Caco-2 (cell line): ENCODE measurements around the gene STAC3. TPM values are rescaled to one million over a fixed set of nuclear protein-coding genes. Genes with fewer than 3 reads are reported as not detected.

Source experiments
- BruUV-seq: library from RNA; stranded (reverse); fragments of 400-500 nt; replicated peaks from 2 replicates; lab custom pipeline; 2021; lab: Mats Ljungman, UMichigan
- CTCF ChIA-PET: fragments of 300-600 bp; sonication (Branson Sonifier 250); formaldehyde crosslinking; loops from one replicate; lab custom pipeline; 2022; ENCODE audit warnings: antibody characterized with exemption; lab: Charles Lee
- POLR2A ChIA-PET: fragments of 300-600 bp; sonication (Branson Sonifier 250); formaldehyde crosslinking; loops from one replicate; lab custom pipeline; 2022; ENCODE audit warnings: antibody characterized with exemption; lab: Charles Lee
- DNase-seq, 2 experiments: peaks; one replicate each; pipeline versions ENCODE4 v3.0.0 to v3.0.0-alpha.2; 2020 to 2022
- H3K27me3 ChIP-seq: replicated peaks from 2 replicates; pipeline ENCODE4 v1.6.0; 2011; ENCODE audit warnings: low read length; ENCODE audit not compliant: control insufficient read depth, insufficient read depth
- H3K36me3 ChIP-seq: 2 replicates; pipeline ENCODE4 v1.5.1; 2011; ENCODE audit warnings: low read length; ENCODE audit not compliant: control insufficient read depth, insufficient read depth
- H3K4me1 ChIP-seq: fragments of 250-450 bp; sonication (Bioruptor Pico); 2 replicates; pipeline ENCODE4 v1.5.1; 2020; ENCODE audit warnings: mild to moderate bottlenecking
- H3K4me3 ChIP-seq: 2 replicates; pipeline ENCODE4 v1.5.1; 2011; ENCODE audit warnings: low read depth, mild to moderate bottlenecking, control low read depth, low read length
- H3K9me3 ChIP-seq: fragments of 250-450 bp; sonication (Bioruptor Pico); 2 replicates; pipeline ENCODE4 v1.5.1; 2020; ENCODE audit warnings: mild to moderate bottlenecking, moderate library complexity
- H3K27ac Mint-ChIP-seq: one replicate; pipeline ENCODE4 v1.8.0; 2022; ENCODE audit warnings: mixed read lengths; ENCODE audit not compliant: unreplicated experiment
- H3K27me3 Mint-ChIP-seq: one replicate; pipeline ENCODE4 v1.8.0; 2022; ENCODE audit warnings: mixed read lengths; ENCODE audit not compliant: insufficient read depth, unreplicated experiment
- H3K36me3 Mint-ChIP-seq: one replicate; pipeline ENCODE4 v1.8.0; 2022; ENCODE audit warnings: mild to moderate bottlenecking, mixed read lengths; ENCODE audit not compliant: insufficient read depth, unreplicated experiment
- H3K4me1 Mint-ChIP-seq: one replicate; pipeline ENCODE4 v1.8.0; 2022; ENCODE audit warnings: low read depth, mixed read lengths; ENCODE audit not compliant: unreplicated experiment
- H3K4me3 Mint-ChIP-seq: one replicate; pipeline ENCODE4 v1.8.0; 2022; ENCODE audit warnings: mild to moderate bottlenecking, moderate library complexity, mixed read lengths; ENCODE audit not compliant: unreplicated experiment
- H3K9me3 Mint-ChIP-seq: one replicate; pipeline ENCODE4 v1.8.0; 2022; ENCODE audit warnings: mixed read lengths; ENCODE audit not compliant: unreplicated experiment
- CTCF ChIP-seq, 2 experiments: fragments of 200-600 bp in 1 of 2; IDR thresholded peaks; 1 replicate in 1 of 2; 2 replicates in 1 of 2; pipeline versions ENCODE4 v1.5.1 to v1.8.0; 2011 to 2022; ENCODE audit warnings: antibody characterized with exemption in 1 of 2, control low read depth in 1 of 2, inconsistent platforms in 1 of 2, low read depth in 1 of 2, low read length in 1 of 2, mild to moderate bottlenecking in 1 of 2, moderate library complexity in 1 of 2; ENCODE audit not compliant: insufficient read depth in 1 of 2, severe bottlenecking in 1 of 2, unreplicated experiment in 1 of 2
- intact Hi-C: fragments of 100-400 bp; cut with micrococcal nuclease; formaldehyde crosslinking; loops from one replicate; pipeline ENCODE4 v1.10.0; 2022; ENCODE audit not compliant: unreplicated experiment
- total RNA-seq: library from RNA; stranded (reverse); gene quantifications from 2 replicates; pipeline ENCODE4 v1.2.3, GENCODE V29; 2022

Gene STAC3
- total RNA-seq, 1 experiment from 2014 or later: 0.70 TPM

GRCh38 chr12:57280211-57281062 is 29.4 kb upstream of the STAC3 start:
- ChIA-PET CTCF (no interaction called here), POLR2A (no interaction called here)
- H3K36me3 Mint-ChIP-seq: peaks cover 11% of the 10 kb centered on the region
- BruUV-seq: TSS peak; percentile 44
- DNase-seq: peak; percentile 61 to 70
- Histone ChIP-seq H3K4me3 (no peak overlapping the region), H3K4me1 (peaks cover 13% of the 10 kb centered on the region), H3K36me3 (peaks cover 2% of the 10 kb centered on the region), H3K9me3 (no peaks in the 10 kb centered on the region), H3K27me3 (no peaks in the 10 kb centered on the region)
- H3K27ac Mint-ChIP-seq: peak overlapping the region; percentile 88
- H3K4me1 Mint-ChIP-seq: peaks cover 11% of the 10 kb centered on the region
- no peaks in the 10 kb centered on the region for H3K27me3 Mint-ChIP-seq
- no peaks in the 10 kb centered on the region for H3K9me3 Mint-ChIP-seq
- intact Hi-C loops: no loop called here
- TF ChIP-seq CTCF (IDR thresholded peaks at IDR 0.05; ENCODE audit: insufficient read depth in 1 of 2, low read depth in 1 of 2, low read length in 1 of 2, severe bottlenecking in 1 of 2, unreplicated experiment in 1 of 2): no peak
- H3K4me3 Mint-ChIP-seq: peak overlapping the region; percentile 55

- no peak for DNase-seq
- Mint-ChIP-seq H3K36me3 (peaks cover 11% of the 10 kb centered on the region), H3K9me3 (no peaks in the 10 kb centered on the region), H3K27ac (no peak overlapping the region), H3K27me3 (no peaks in the 10 kb centered on the region), H3K4me3 (no peak overlapping the region), H3K4me1 (peaks cover 11% of the 10 kb centered on the region)
- TF ChIP-seq CTCF (IDR thresholded peaks at IDR 0.05; ENCODE audit: insufficient read depth in 1 of 2, low read depth in 1 of 2, low read length in 1 of 2, severe bottlenecking in 1 of 2, unreplicated experiment in 1 of 2): no peak
- H3K9me3 ChIP-seq: no peaks in the 10 kb centered on the region
- H3K4me1 ChIP-seq: peaks cover 13% of the 10 kb centered on the region
- POLR2A ChIA-PET: interaction anchor here (0.6 kb wide), 1 partner anchor 61 kb away, joined by 3 read pairs; no protein-coding TSS in a partner anchor
- H3K36me3 ChIP-seq: peaks cover 2% of the 10 kb centered on the region; the same call in 1 of the 2 replicates
- CTCF ChIA-PET: interaction anchor here (1.0 kb wide), 1 partner anchor 181 kb away, joined by 6 read pairs; the partner anchor contains the start of gene GLI1
- no peak overlapping the region for H3K4me3 ChIP-seq
- H3K27me3 ChIP-seq: no peaks in the 10 kb centered on the region
- no TSS peak for BruUV-seq
- intact Hi-C loops: no loop called here
Measured at GRCh38 chr12:57278465-57279381, 27.7 kb upstream of the STAC3 start.
